Liver (tissue), 9 donors: ENCODE data around the gene CSDE1. TPM values are rescaled to one million over a fixed set of nuclear protein-coding genes. Genes with fewer than 3 reads are reported as not detected.

ENCODE experiments used
- DNase-seq: peaks from one replicate; pipeline ENCODE4 v3.0.0-alpha.2; 2017; ENCODE audit warnings: low spot score
- H3K27ac ChIP-seq, 2 donors: one replicate each; pipeline ENCODE4 v1.7.0; 2013; ENCODE audit warnings: inconsistent platforms in 2 of 2, low read length in 2 of 2, control low read depth in 1 of 2, low read depth in 1 of 2, mild to moderate bottlenecking in 1 of 2
- H3K27me3 ChIP-seq, 4 donors: one replicate each; pipeline versions ENCODE4 v1.6.1 to v1.7.0; 2013; ENCODE audit warnings: low read length in 3 of 4, inconsistent platforms in 1 of 4, mild to moderate bottlenecking in 1 of 4, moderate library complexity in 1 of 4; ENCODE audit not compliant: control insufficient read depth in 4 of 4, insufficient read depth in 4 of 4
- H3K36me3 ChIP-seq, 4 donors: one replicate each; pipeline versions ENCODE4 v1.6.1 to v1.7.0; 2013; ENCODE audit warnings: low read length in 3 of 4, mild to moderate bottlenecking in 3 of 4, low read depth in 1 of 4, moderate library complexity in 1 of 4; ENCODE audit not compliant: control insufficient read depth in 4 of 4, insufficient read depth in 3 of 4
- H3K4me1 ChIP-seq, 4 donors: one replicate each; pipeline versions ENCODE4 v1.6.1 to v1.7.0; 2013; ENCODE audit warnings: low read length in 3 of 4, mild to moderate bottlenecking in 3 of 4, moderate library complexity in 1 of 4; ENCODE audit not compliant: control insufficient read depth in 4 of 4, insufficient read depth in 4 of 4
- H3K4me3 ChIP-seq, 3 donors: one replicate each; pipeline versions ENCODE4 v1.6.1 to v1.7.0; 2013; ENCODE audit warnings: low read length in 3 of 3, control low read depth in 1 of 3, low read depth in 1 of 3, mild to moderate bottlenecking in 1 of 3
- H3K9ac ChIP-seq, 2 donors: one replicate each; pipeline ENCODE4 v1.7.0; 2013; ENCODE audit warnings: low read length in 2 of 2, mild to moderate bottlenecking in 2 of 2, moderate library complexity in 2 of 2, control low read depth in 1 of 2, low read depth in 1 of 2
- H3K9me3 ChIP-seq, 4 donors: one replicate each; pipeline versions ENCODE4 v1.6.1 to v1.7.0; 2013; ENCODE audit warnings: low read length in 3 of 4; ENCODE audit not compliant: control insufficient read depth in 4 of 4
- ATF3 ChIP-seq: IDR thresholded peaks from 2 replicates; pipeline ENCODE4 v1.6.1; 2016; ENCODE audit warnings: antibody characterized with exemption
- CTCF ChIP-seq: fragments of 150-350 bp; IDR thresholded peaks from 2 replicates; pipeline ENCODE4 v1.5.1; 2017; ENCODE audit warnings: improper control_type of control experiment, low read depth, low read length; ENCODE audit not compliant: missing input control
- EGR1 ChIP-seq, 2 donors: IDR thresholded peaks; 2 replicates each; pipeline ENCODE4 v1.6.1; 2016 to 2018; ENCODE audit warnings: antibody characterized with exemption in 2 of 2, low read depth in 2 of 2
- FOXA1 ChIP-seq: IDR thresholded peaks from 2 replicates; pipeline ENCODE4 v1.6.1; 2016; ENCODE audit warnings: antibody characterized with exemption
- FOXA2 ChIP-seq: IDR thresholded peaks from 2 replicates; pipeline ENCODE4 v1.6.1; 2016; ENCODE audit warnings: antibody characterized with exemption
- GABPA ChIP-seq, 2 donors: IDR thresholded peaks in 1 of 2; conservative IDR thresholded peaks in 1 of 2; 2 replicates each; pipeline ENCODE4 v1.6.1; 2016; ENCODE audit warnings: antibody characterized with exemption in 2 of 2, mild to moderate bottlenecking in 1 of 2, moderate library complexity in 1 of 2
- HNF4G ChIP-seq: IDR thresholded peaks from 2 replicates; pipeline ENCODE4 v1.6.1; 2016; ENCODE audit warnings: antibody characterized with exemption
- JUND ChIP-seq, 2 donors: IDR thresholded peaks; 2 replicates each; pipeline ENCODE4 v1.6.1; 2016; ENCODE audit warnings: antibody characterized with exemption in 2 of 2
- NR2F2 ChIP-seq: IDR thresholded peaks from 2 replicates; pipeline ENCODE4 v1.6.1; 2016; ENCODE audit warnings: antibody characterized with exemption
- RAD21 ChIP-seq, 2 donors: IDR thresholded peaks; 2 replicates each; pipeline ENCODE4 v1.6.1; 2016; ENCODE audit warnings: antibody characterized with exemption in 2 of 2, mild to moderate bottlenecking in 2 of 2
- REST ChIP-seq: IDR thresholded peaks from 2 replicates; pipeline ENCODE4 v1.6.1; 2016; ENCODE audit warnings: antibody characterized with exemption, mild to moderate bottlenecking
- SP1 ChIP-seq: IDR thresholded peaks from 2 replicates; pipeline ENCODE4 v1.6.1; 2018; ENCODE audit warnings: antibody characterized with exemption, mild to moderate bottlenecking
- TAF1 ChIP-seq: conservative IDR thresholded peaks from 2 replicates; pipeline ENCODE4 v1.6.1; 2016; ENCODE audit warnings: antibody characterized with exemption, mild to moderate bottlenecking
- YY1 ChIP-seq: IDR thresholded peaks from 2 replicates; pipeline ENCODE4 v1.6.1; 2016; ENCODE audit warnings: antibody characterized with exemption, mild to moderate bottlenecking
- WGBS: extraction: QIAGEN DNeasy Blood & Tissue Kit; methylation state at CpG from one replicate; pipeline ENCODE4 v1.1.7; 2013; 5-methylcytosine and 5-hydroxymethylcytosine counted together
- polyA plus RNA-seq, 2 donors: library from polyadenylated mRNA; stranded (reverse) in 1 of 2; unstranded in 1 of 2; fragments of 200-250 nt in 1 of 2; fragments of >200 nt in 1 of 2; fragmentation: Nextera tagmentation in 1 of 2; extraction: Ambion mirVana in 1 of 2; gene quantifications; one replicate each; pipeline versions ENCODE4 v1.2.1 to v1.2.3, GENCODE V29; 2013 to 2015
- total RNA-seq, 2 donors: library from RNA; depleted of rRNA; stranded (reverse); fragments of >200 nt; gene quantifications; one replicate each; pipeline ENCODE4 v1.2.3, GENCODE V29; 2014
- TF ChIP-seq, protein P1 (sequence below): IDR thresholded peaks from 2 replicates; pipeline ENCODE4 v1.6.1; 2016; ENCODE audit warnings: antibody characterized with exemption
- TF ChIP-seq, protein P2 (sequence below): IDR thresholded peaks from 2 replicates; pipeline ENCODE4 v1.6.1; 2016; ENCODE audit warnings: antibody characterized with exemption
- donor health status: healthy.
- donor health status: healthy.
- donor health status: healthy.
- donor health status: healthy.
- donor health status: healthy.

The CSDE1 gene
- total and polyA plus RNA-seq, 4 donors, result 63.7 to 376 (median 132) TPM

- TF ChIP-seq, protein P1, sequence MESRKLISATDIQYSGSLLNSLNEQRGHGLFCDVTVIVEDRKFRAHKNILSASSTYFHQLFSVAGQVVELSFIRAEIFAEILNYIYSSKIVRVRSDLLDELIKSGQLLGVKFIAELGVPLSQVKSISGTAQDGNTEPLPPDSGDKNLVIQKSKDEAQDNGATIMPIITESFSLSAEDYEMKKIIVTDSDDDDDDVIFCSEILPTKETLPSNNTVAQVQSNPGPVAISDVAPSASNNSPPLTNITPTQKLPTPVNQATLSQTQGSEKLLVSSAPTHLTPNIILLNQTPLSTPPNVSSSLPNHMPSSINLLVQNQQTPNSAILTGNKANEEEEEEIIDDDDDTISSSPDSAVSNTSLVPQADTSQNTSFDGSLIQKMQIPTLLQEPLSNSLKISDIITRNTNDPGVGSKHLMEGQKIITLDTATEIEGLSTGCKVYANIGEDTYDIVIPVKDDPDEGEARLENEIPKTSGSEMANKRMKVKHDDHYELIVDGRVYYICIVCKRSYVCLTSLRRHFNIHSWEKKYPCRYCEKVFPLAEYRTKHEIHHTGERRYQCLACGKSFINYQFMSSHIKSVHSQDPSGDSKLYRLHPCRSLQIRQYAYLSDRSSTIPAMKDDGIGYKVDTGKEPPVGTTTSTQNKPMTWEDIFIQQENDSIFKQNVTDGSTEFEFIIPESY, result no peak
- TF ChIP-seq, protein P2, sequence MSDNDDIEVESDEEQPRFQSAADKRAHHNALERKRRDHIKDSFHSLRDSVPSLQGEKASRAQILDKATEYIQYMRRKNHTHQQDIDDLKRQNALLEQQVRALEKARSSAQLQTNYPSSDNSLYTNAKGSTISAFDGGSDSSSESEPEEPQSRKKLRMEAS, result no peak
- TF ChIP-seq YY1, result no peak
Measured at GRCh38 chr1:114753143-114753542, 4.6 kb downstream of the CSDE1 start (continued).

GRCh38 chr1:114750780-114751179 lies 7.0 kb downstream of the CSDE1 start:
- Histone ChIP-seq H3K27me3 (no peaks in the 10 kb centered on the region), H3K36me3 (peaks cover 0 to 15% (median 10%) of the 10 kb centered on the region in 4 donors), H3K9me3 (no peaks in the 10 kb centered on the region), H3K4me1 (peaks cover 7 to 55% (median 48%) of the 10 kb centered on the region in 4 donors), H3K4me3 (no peak overlapping the region), H3K9ac (no peak overlapping the region), H3K27ac (no peak overlapping the region)
- DNase-seq, result no peak
- 73% methylated on average over 5 of the region's 5 CpGs for WGBS
- no peak for TF ChIP-seq ATF3
- no peak for TF ChIP-seq REST
- no peak for TF ChIP-seq FOXA1
- TF ChIP-seq GABPA (IDR thresholded peaks at IDR 0.05 in 1 of 2, conservative IDR thresholded peaks at IDR 0.05 in 1 of 2), result no peak
- no peak for TF ChIP-seq JUND (IDR thresholded peaks at IDR 0.05)
- no peak for TF ChIP-seq TAF1
- no peak for TF ChIP-seq NR2F2
- no peak for TF ChIP-seq CTCF
- TF ChIP-seq, protein P2, result no peak

GRCh38 chr1:114749835-114750234 lies 7.9 kb downstream of the CSDE1 start:
- no peak overlapping the region for H3K4me3 ChIP-seq
- no peak for DNase-seq
- TF ChIP-seq REST (no peak), FOXA1 (no peak), RAD21 (IDR thresholded peaks at IDR 0.05) (no peak), HNF4G (no peak), FOXA2 (no peak), GABPA (IDR thresholded peaks at IDR 0.05 in 1 of 2, conservative IDR thresholded peaks at IDR 0.05 in 1 of 2) (no peak), YY1 (no peak), EGR1 (IDR thresholded peaks at IDR 0.05; ENCODE audit: low read depth in 2 of 2) (no peak), SP1 (no peak), TAF1 (no peak)
- no peak overlapping the region for H3K9ac ChIP-seq
- H3K4me1 ChIP-seq, result peaks cover 3 to 47% (median 39%) of the 10 kb centered on the region in 4 donors
- WGBS, result 75% methylated on average over 5 of the region's 5 CpGs
- H3K27ac ChIP-seq, result no peak overlapping the region
- H3K27me3 ChIP-seq, result no peaks in the 10 kb centered on the region
- peaks cover 0 to 17% (median 10%) of the 10 kb centered on the region in 4 donors for H3K36me3 ChIP-seq
- no peaks in the 10 kb centered on the region for H3K9me3 ChIP-seq
